CD4-positive, alpha-beta T cell (primary cell): ENCODE results near the gene NKAIN2. TPM values are rescaled to one million over a fixed set of nuclear protein-coding genes. Genes with fewer than 3 reads are reported as not detected.

Experiments used
- ATAC-seq: fragments of 200-7000 bp; cut with Tn5 transposase; one replicate; pipeline ENCODE4 v1.10.0; 2022; ENCODE audit warnings: mild to moderate bottlenecking; ENCODE audit not compliant: poor library complexity
- CTCF ChIA-PET: fragments of 350-600 bp; sonication (Branson Sonifier 250); formaldehyde crosslinking; loops from one replicate; lab custom pipeline; 2021; ENCODE audit warnings: antibody characterized with exemption, inconsistent platforms; lab: Charles Lee
- POLR2A ChIA-PET: fragments of 350-600 bp; sonication (Branson Sonifier 250); formaldehyde crosslinking; loops from one replicate; lab custom pipeline; 2021; ENCODE audit warnings: antibody characterized with exemption, inconsistent platforms; lab: Charles Lee
- DNase-seq, 14 experiments: peaks; one replicate each; pipeline ENCODE4 v3.0.0-alpha.2; 2013 to 2020; ENCODE audit warnings: mixed read lengths in 2 of 14
- H3K27ac ChIP-seq, 2 donors: one replicate each; pipeline versions ENCODE4 v1.5.1 to v1.7.0; 2013; ENCODE audit warnings: low read length in 2 of 2, low read depth in 1 of 2, mild to moderate bottlenecking in 1 of 2
- H3K27me3 ChIP-seq, 2 experiments: 1 replicate in 1 of 2; 2 replicates in 1 of 2; pipeline versions ENCODE4 v1.6.1 to v1.7.0; 2013; ENCODE audit warnings: low read length in 2 of 2, control low read depth in 1 of 2, mild to moderate bottlenecking in 1 of 2, moderate library complexity in 1 of 2; ENCODE audit not compliant: insufficient read depth in 2 of 2, control insufficient read depth in 1 of 2
- H3K36me3 ChIP-seq: one replicate; pipeline ENCODE4 v1.6.1; 2013; ENCODE audit warnings: low read length, control low read depth; ENCODE audit not compliant: insufficient read depth
- H3K4me1 ChIP-seq: one replicate; pipeline ENCODE4 v1.6.1; 2013; ENCODE audit warnings: low read length, control low read depth; ENCODE audit not compliant: insufficient read depth
- H3K4me3 ChIP-seq: one replicate; pipeline ENCODE4 v1.5.1; 2013; ENCODE audit warnings: mild to moderate bottlenecking, low read length, moderate library complexity
- H3K9me3 ChIP-seq, 2 experiments: 1 replicate in 1 of 2; 2 replicates in 1 of 2; pipeline versions ENCODE4 v1.6.1 to v1.7.0; 2013; ENCODE audit warnings: low read length in 2 of 2, mild to moderate bottlenecking in 2 of 2, control low read depth in 1 of 2, moderate library complexity in 1 of 2; ENCODE audit not compliant: control insufficient read depth in 1 of 2, insufficient read depth in 1 of 2
- H3K27ac Mint-ChIP-seq: one replicate; pipeline ENCODE4 v1.8.0; 2020; ENCODE audit warnings: mixed read lengths
- H3K27me3 Mint-ChIP-seq: one replicate; pipeline ENCODE4 v1.8.0; 2021; ENCODE audit warnings: mixed read lengths
- H3K36me3 Mint-ChIP-seq: one replicate; pipeline ENCODE4 v1.8.0; 2021; ENCODE audit warnings: low read depth, mixed read lengths
- H3K4me1 Mint-ChIP-seq: one replicate; pipeline ENCODE4 v1.8.0; 2021; ENCODE audit warnings: low read depth, mixed read lengths
- H3K4me3 Mint-ChIP-seq: one replicate; pipeline ENCODE4 v1.8.0; 2020; ENCODE audit warnings: mild to moderate bottlenecking, mixed read lengths
- H3K9me3 Mint-ChIP-seq: one replicate; pipeline ENCODE4 v1.8.0; 2020; ENCODE audit warnings: mixed read lengths
- intact Hi-C, 2 experiments: fragments of 100-400 bp; cut with DNase I in 1 of 2; cut with micrococcal nuclease in 1 of 2; formaldehyde crosslinking; loops; one replicate each; pipeline versions ENCODE4 v1.15.1 to v1.9.0; 2023 to 2025; cut with DNase I, micrococcal nuclease
- total RNA-seq, 174 experiments: library from RNA in 2 of 174; stranded (reverse) in 2 of 174; gene quantifications; one replicate each; pipeline ENCODE4 v1.2.3 and lab custom pipeline; 2021 to 2026
- TF ChIP-seq, protein P1 (sequence below): fragments of 200-600 bp; IDR thresholded peaks from one replicate; pipeline ENCODE4 v1.8.0; 2022; ENCODE audit warnings: antibody characterized with exemption, mild to moderate bottlenecking

NKAIN2 gene
- total RNA-seq, 2 experiments from 2014 or later: not detected

DNA sequence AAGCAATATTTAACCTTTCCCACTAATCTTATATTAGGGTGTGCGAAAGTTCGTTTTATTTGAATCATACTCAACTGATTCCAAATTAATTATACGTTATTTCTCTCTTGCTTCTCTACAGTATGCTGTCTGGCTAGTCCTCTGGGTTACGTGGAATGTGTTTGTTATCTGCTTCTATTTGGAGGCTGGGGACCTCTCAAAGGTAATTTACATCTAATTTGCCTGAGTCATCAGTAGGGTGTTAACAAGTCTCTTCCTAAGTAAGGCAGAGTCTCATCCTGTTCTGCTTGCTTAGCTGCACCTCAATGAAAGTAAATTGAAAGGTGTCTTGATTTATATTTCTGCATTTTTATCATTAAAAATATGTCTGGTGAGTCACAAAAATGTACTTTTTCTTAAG is 551.5 kb downstream of the NKAIN2 start:
- H3K36me3 ChIP-seq: no peaks in the 10 kb centered on the region
- H3K27ac ChIP-seq: no peak overlapping the region
- ChIA-PET POLR2A (no interaction called here), CTCF (no interaction called here)
- TF ChIP-seq, protein P1, sequence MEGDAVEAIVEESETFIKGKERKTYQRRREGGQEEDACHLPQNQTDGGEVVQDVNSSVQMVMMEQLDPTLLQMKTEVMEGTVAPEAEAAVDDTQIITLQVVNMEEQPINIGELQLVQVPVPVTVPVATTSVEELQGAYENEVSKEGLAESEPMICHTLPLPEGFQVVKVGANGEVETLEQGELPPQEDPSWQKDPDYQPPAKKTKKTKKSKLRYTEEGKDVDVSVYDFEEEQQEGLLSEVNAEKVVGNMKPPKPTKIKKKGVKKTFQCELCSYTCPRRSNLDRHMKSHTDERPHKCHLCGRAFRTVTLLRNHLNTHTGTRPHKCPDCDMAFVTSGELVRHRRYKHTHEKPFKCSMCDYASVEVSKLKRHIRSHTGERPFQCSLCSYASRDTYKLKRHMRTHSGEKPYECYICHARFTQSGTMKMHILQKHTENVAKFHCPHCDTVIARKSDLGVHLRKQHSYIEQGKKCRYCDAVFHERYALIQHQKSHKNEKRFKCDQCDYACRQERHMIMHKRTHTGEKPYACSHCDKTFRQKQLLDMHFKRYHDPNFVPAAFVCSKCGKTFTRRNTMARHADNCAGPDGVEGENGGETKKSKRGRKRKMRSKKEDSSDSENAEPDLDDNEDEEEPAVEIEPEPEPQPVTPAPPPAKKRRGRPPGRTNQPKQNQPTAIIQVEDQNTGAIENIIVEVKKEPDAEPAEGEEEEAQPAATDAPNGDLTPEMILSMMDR: no peak
- no peaks in the 10 kb centered on the region for H3K27me3 Mint-ChIP-seq
- no peaks in the 10 kb centered on the region for H3K4me1 Mint-ChIP-seq
- no peak overlapping the region for H3K4me3 ChIP-seq
- no peak for ATAC-seq
- no peak overlapping the region for H3K27ac Mint-ChIP-seq
- no peaks in the 10 kb centered on the region for H3K36me3 Mint-ChIP-seq
- H3K9me3 Mint-ChIP-seq: peaks cover 6% of the 10 kb centered on the region
- intact Hi-C loops: no loop called here
- no peak overlapping the region for H3K4me3 Mint-ChIP-seq
- H3K4me1 ChIP-seq: no peaks in the 10 kb centered on the region
- H3K9me3 ChIP-seq: no peaks in the 10 kb centered on the region
- no peaks in the 10 kb centered on the region for H3K27me3 ChIP-seq
- no peak for DNase-seq

GRCh38 chr6:124356276-124356810 is 552.7 kb downstream of the NKAIN2 start:
- ChIA-PET POLR2A (no interaction called here), CTCF (no interaction called here)
- no peaks in the 10 kb centered on the region for H3K4me1 ChIP-seq
- H3K9me3 ChIP-seq: no peaks in the 10 kb centered on the region
- ATAC-seq (no peak), DNase-seq (no peak)
- Mint-ChIP-seq H3K27me3 (no peaks in the 10 kb centered on the region), H3K4me1 (no peaks in the 10 kb centered on the region), H3K4me3 (no peak overlapping the region), H3K36me3 (no peaks in the 10 kb centered on the region), H3K9me3 (peaks cover 6% of the 10 kb centered on the region), H3K27ac (no peak overlapping the region)
- TF ChIP-seq, protein P1: no peak
- H3K27me3 ChIP-seq: no peaks in the 10 kb centered on the region
- H3K27ac ChIP-seq: no peak overlapping the region
- H3K4me3 ChIP-seq: no peak overlapping the region
- H3K36me3 ChIP-seq: no peaks in the 10 kb centered on the region
- intact Hi-C loops: no loop called here

DNA sequence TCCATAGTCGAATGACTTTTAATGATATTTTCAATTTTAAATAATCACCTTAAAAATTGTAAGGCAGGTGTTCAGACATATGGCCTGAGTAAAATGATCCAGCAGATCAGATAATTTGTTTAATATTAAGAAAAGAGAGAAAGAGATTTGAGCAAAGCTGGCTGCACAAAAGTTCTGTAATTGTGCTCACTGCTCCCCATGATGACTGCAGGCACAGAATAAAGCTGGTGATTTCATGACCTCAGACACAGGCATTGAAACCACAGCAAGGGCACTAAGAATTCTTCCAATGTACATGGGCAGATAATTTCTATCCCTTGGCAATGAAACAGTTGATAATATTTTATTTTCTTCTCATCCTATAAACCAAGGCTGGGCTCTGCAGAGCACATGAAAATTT is 553.1 kb downstream of the NKAIN2 start:
- no peak overlapping the region for H3K27ac Mint-ChIP-seq
- no peaks in the 10 kb centered on the region for H3K27me3 Mint-ChIP-seq
- H3K36me3 Mint-ChIP-seq: no peaks in the 10 kb centered on the region
- H3K4me3 ChIP-seq: no peak overlapping the region
- no peaks in the 10 kb centered on the region for H3K36me3 ChIP-seq
- peaks cover 6% of the 10 kb centered on the region for H3K9me3 Mint-ChIP-seq
- no peaks in the 10 kb centered on the region for H3K4me1 ChIP-seq
- H3K4me3 Mint-ChIP-seq: no peak overlapping the region
- no peaks in the 10 kb centered on the region for H3K9me3 ChIP-seq
- intact Hi-C loops: no loop called here
- H3K4me1 Mint-ChIP-seq: no peaks in the 10 kb centered on the region
- no peaks in the 10 kb centered on the region for H3K27me3 ChIP-seq
- TF ChIP-seq, protein P1: no peak
- ChIA-PET POLR2A (no interaction called here), CTCF (no interaction called here)
- ATAC-seq (no peak), DNase-seq (no peak)
- H3K27ac ChIP-seq: no peak overlapping the region
